Upper lobe of left lung (tissue), 4 donors: Measurements from ENCODE around the gene ZNF341.

Source experiments
- CTCF ChIP-seq, 6 experiments: fragments of 450-650 bp in 4 of 6; fragments of 200-600 bp in 2 of 6; sonication (generic) in 2 of 6; IDR thresholded peaks; one replicate each; pipeline ENCODE4 v1.5.1; 2016 to 2019; ENCODE audit warnings: antibody characterized with exemption in 6 of 6
- POLR2A ChIP-seq, 4 donors: fragments of 450-650 bp; IDR thresholded peaks; one replicate each; pipeline ENCODE4 v1.5.1; 2016 to 2017; ENCODE audit warnings: antibody characterized with exemption in 4 of 4, mild to moderate bottlenecking in 2 of 4

GRCh38 chr20:33757046-33757445, 25.2 kb downstream of the ZNF341 start:
- TF ChIP-seq CTCF (IDR thresholded peaks at IDR 0.05) (no peak), POLR2A (IDR thresholded peaks at IDR 0.05) (no peak)
